AG10803 (cell line): ENCODE results near the gene PI4K2B.
A peak's percentile ranks its signal among the peaks of the same experiment; 100 is the strongest.
"Not testable (repeated sequence)": the region's sequence is repeated elsewhere in the genome, so short reads cannot be mapped to it uniquely, and the experiment has no call there.

Experiments used
- DNase-seq: peaks from one replicate; pipeline ENCODE4 v3.0.0; 2010; ENCODE audit warnings: low read depth
- H3K4me3 ChIP-seq: 2 replicates; pipeline ENCODE4 v1.5.1; 2011; ENCODE audit warnings: mild to moderate bottlenecking, low read length, control low read depth
- TF ChIP-seq, protein P1 (sequence below): conservative IDR thresholded peaks from 2 replicates; pipeline ENCODE4 v1.5.1; 2011; ENCODE audit warnings: mild to moderate bottlenecking, low read length, control low read depth, inconsistent platforms

PI4K2B gene

GRCh38 chr4:25234390-25235370, 847 bp downstream of the PI4K2B start:
- TF ChIP-seq, protein P1, sequence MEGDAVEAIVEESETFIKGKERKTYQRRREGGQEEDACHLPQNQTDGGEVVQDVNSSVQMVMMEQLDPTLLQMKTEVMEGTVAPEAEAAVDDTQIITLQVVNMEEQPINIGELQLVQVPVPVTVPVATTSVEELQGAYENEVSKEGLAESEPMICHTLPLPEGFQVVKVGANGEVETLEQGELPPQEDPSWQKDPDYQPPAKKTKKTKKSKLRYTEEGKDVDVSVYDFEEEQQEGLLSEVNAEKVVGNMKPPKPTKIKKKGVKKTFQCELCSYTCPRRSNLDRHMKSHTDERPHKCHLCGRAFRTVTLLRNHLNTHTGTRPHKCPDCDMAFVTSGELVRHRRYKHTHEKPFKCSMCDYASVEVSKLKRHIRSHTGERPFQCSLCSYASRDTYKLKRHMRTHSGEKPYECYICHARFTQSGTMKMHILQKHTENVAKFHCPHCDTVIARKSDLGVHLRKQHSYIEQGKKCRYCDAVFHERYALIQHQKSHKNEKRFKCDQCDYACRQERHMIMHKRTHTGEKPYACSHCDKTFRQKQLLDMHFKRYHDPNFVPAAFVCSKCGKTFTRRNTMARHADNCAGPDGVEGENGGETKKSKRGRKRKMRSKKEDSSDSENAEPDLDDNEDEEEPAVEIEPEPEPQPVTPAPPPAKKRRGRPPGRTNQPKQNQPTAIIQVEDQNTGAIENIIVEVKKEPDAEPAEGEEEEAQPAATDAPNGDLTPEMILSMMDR, result peak; percentile 66
- peak; percentile 80 for DNase-seq
- peak overlapping the region; percentile 91 for H3K4me3 ChIP-seq

- TF ChIP-seq, protein P1, result no peak
These were observed 1.6 kb downstream of the PI4K2B start for GRCh38 chr4:25235401-25235800.

GRCh38 chr4:25236030-25236429, 2.2 kb downstream of the PI4K2B start:
- not testable (repeated sequence) for H3K4me3 ChIP-seq, DNase-seq

More at GRCh38 chr4:25235401-25235800, 1.6 kb downstream of the PI4K2B start:
- peak overlapping the region; percentile 91 for H3K4me3 ChIP-seq
- no peak for DNase-seq

DNA sequence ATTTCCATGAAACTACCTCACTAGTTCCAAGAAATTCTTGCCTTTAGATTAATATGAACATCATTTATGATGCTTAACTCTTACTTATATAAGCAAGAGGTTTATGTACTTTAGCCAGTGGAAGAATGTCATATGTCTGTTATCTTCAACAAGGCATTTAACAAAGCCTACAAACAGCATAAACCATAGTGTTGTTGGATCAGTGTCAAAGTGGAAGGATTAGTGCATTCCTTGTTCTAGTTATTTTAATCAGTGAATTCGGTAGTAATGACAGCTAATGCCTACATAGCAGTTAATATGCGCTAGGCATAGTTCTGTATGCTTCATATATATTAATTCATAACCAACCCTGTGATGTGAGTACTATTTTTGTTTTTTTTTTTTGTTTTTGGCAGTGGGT, 3.1 kb downstream of the PI4K2B start:
- TF ChIP-seq, protein P1, result no peak
- H3K4me3 ChIP-seq, result no peak overlapping the region
- no peak for DNase-seq

DNA sequence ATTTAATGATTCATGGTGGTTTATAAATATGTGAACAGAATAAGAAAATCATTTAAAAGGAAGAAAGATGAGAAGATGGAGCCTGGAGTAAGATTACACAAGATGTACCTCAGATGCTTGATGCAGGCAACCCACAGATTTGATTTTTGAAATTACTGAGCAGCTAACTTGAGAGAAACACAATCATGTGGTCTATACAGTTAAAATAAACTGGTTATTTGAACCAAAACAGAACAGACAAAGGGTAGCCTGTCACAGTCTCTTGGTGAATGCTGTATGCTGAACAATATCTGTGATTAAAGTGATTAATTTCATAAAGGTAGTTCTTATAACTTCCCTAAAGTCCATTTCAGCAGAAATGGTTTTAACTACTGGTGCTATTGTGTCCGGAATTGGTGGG, 4.2 kb downstream of the PI4K2B start:
- TF ChIP-seq, protein P1, result no peak
- H3K4me3 ChIP-seq, result no peak overlapping the region
- no peak for DNase-seq

- DNase-seq, H3K4me3 ChIP-seq: not testable (repeated sequence)
These were observed 5.7 kb downstream of the PI4K2B start for GRCh38 chr4:25239528-25239927.

DNA sequence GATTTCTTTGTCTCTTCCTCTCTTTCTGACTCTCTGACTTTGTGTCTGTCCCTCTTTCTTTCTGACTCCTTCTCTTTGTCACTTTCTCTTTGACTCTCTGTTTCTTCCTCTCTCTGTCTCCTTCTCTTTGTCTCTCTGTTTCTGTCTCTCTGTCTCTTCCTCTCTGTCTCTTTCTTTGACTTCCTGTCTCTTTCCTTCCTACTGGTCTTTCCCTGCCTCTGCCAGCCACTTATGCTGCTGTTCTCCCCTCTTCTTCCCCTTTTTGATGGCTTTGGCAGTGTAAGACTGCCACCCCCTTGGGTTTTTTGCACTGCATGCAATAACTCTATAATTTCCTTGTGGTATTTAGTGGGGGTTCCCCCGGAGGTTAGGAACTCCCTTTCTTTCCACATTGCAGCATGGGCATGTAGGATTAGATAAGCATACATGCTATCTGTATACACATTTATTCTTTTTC, 6.9 kb downstream of the PI4K2B start:
- DNase-seq, H3K4me3 ChIP-seq: not testable (repeated sequence)

DNA sequence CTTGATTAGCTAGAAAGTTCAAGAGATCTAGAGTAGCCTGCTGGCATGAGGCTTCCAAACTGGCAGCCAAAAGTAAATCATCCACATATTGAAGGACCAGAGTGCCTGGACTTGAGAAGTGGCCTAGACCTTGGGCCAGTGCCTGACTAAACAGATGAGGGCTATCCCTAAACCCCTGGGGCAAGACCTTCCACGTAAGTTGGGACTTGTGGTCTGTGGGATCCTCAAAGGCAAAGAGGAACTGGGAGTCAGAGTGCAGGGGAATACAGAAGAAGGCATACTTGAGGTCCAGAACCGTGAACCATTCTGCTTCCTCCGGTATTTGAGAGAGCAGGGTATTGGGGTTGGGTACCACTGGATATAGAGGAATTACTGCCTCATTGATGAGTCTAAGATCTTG, 8.4 kb downstream of the PI4K2B start:
- not testable (repeated sequence) for DNase-seq

DNA sequence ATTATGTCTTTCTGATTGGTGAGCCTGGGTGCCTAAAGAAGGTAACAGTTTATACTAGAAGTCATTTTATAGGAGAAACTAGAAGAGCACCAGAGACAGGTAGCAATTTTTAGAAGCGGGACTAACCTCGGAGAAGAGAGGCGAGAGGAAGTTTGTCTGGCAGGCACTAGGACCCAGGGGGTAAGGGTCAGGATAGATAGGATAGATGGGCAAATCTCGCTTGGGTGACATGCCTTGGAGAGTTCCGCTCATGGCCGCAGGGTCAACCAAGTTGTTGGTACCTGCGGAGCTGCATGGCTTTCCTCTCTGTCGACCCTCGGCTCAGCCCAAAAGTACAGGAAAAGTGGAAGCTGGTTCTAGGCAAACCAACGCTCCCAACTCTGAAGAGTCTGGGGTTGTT, 11.3 kb downstream of the PI4K2B start:
- no peak for DNase-seq
- H3K4me3 ChIP-seq, result no peak overlapping the region
- TF ChIP-seq, protein P1, result no peak

More for the DNA sequence above, 8.4 kb downstream of the PI4K2B start:
- H3K4me3 ChIP-seq, result not testable (repeated sequence)
